Endothelial cell of umbilical vein (primary cell): ENCODE results near the gene MAEL.

Experiments
- CTCF ChIP-seq, 2 donors: IDR thresholded peaks; 1 replicate in 1 of 2; 2 replicates in 1 of 2; pipeline ENCODE4 v1.5.1; 2011; ENCODE audit warnings: low read length in 2 of 2, mild to moderate bottlenecking in 2 of 2, moderate library complexity in 2 of 2, control low read depth in 1 of 2, inconsistent platforms in 1 of 2, low read depth in 1 of 2; ENCODE audit not compliant: insufficient read depth in 1 of 2; ENCODE audit errors: extremely low read depth in 1 of 2
- EZH2 ChIP-seq: IDR thresholded peaks from 2 replicates; pipeline ENCODE4 v1.6.1; 2012; ENCODE audit warnings: borderline replicate concordance, low read depth, mild to moderate bottlenecking, moderate library complexity, low read length, inconsistent platforms; ENCODE audit not compliant: severe bottlenecking
- GATA2 ChIP-seq: IDR thresholded peaks from 2 replicates; pipeline ENCODE4 v1.7.0; 2011; ENCODE audit warnings: low read depth, mild to moderate bottlenecking, moderate library complexity, mixed read lengths, low read length; ENCODE audit not compliant: insufficient read length, insufficient read depth
- MAX ChIP-seq: IDR thresholded peaks from 2 replicates; pipeline ENCODE4 v1.6.1; 2011; ENCODE audit not compliant: insufficient read depth, insufficient read length
- POLR2A ChIP-seq: IDR thresholded peaks from 2 replicates; pipeline ENCODE4 v1.6.1; 2012; ENCODE audit warnings: low read depth, mild to moderate bottlenecking, control low read depth, low read length
- POLR2AphosphoS5 ChIP-seq: IDR thresholded peaks from 2 replicates; pipeline ENCODE4 v1.6.1; 2012; ENCODE audit warnings: low read depth, mild to moderate bottlenecking, control low read depth, low read length, moderate library complexity; ENCODE audit not compliant: insufficient read depth

- no peak for TF ChIP-seq CTCF (IDR thresholded peaks at IDR 0.05; ENCODE audit: extremely low read depth in 1 of 2, insufficient read depth in 1 of 2, low read depth in 1 of 2, low read length in 2 of 2)
- TF ChIP-seq POLR2A, result no peak
- TF ChIP-seq POLR2AphosphoS5, result no peak
- TF ChIP-seq MAX, result no peak
- no peak for TF ChIP-seq GATA2
- TF ChIP-seq EZH2, result no peak
Observed at GRCh38 chr1:166969074-166969677, 19.9 kb upstream of the MAEL start.
